GM12878 (cell line): ENCODE measurements around the gene YJU2. TPM values are rescaled to one million over a fixed set of nuclear protein-coding genes. Genes with fewer than 3 reads are reported as not detected.

Source experiments
- ATAC-seq: fragments of 200-7000 bp; cut with Tn5 transposase; 3 replicates; pipeline ENCODE4 v1.9.1; 2020; ENCODE audit warnings: mild to moderate bottlenecking, moderate library complexity
- BruUV-seq: library from RNA; stranded (reverse); fragments of 400-500 nt; replicated peaks from 2 replicates; lab custom pipeline; 2021; lab: Mats Ljungman, UMichigan
- CTCF ChIA-PET: fragments of 300-600 bp; sonication (Branson Sonifier 250); formaldehyde crosslinking; extraction: SDS; loops from one replicate; lab custom pipeline; 2021; ENCODE audit warnings: inconsistent platforms; lab: Yijun Ruan, JAX
- POLR2A ChIA-PET: fragments of 350-600 bp; formaldehyde crosslinking; extraction: SDS; loops from one replicate; lab custom pipeline; 2021; ENCODE audit warnings: inconsistent platforms; lab: Charles Lee
- RAD21 ChIA-PET: fragments of 300-600 bp; sonication (Branson Sonifier 250); formaldehyde crosslinking; loops from one replicate; lab custom pipeline; 2023; ENCODE audit warnings: antibody characterized with exemption; ENCODE audit not compliant: unreplicated experiment; lab: Charles Lee
- SMC1A ChIA-PET: fragments of 300-600 bp; sonication (Branson Sonifier 250); formaldehyde crosslinking; loops from one replicate; lab custom pipeline; 2023; ENCODE audit not compliant: unreplicated experiment, uncharacterized antibody; lab: Charles Lee
- DNase-seq: peaks from one replicate; pipeline ENCODE4 v3.0.0-alpha.2; 2011; ENCODE audit warnings: low read depth, low spot score
- FAIRE-seq: peaks from 3 replicates; lab custom pipeline; 2011; peaks lifted over from hg19 to GRCh38; lab: Jason Lieb, UNC
- H2AFZ ChIP-seq: 2 replicates; pipeline ENCODE4 v1.6.0; 2011; ENCODE audit warnings: low read depth, low read length, control low read depth; ENCODE audit not compliant: control insufficient read depth
- H3K27ac ChIP-seq: 2 replicates; pipeline ENCODE4 v1.5.1; 2011; ENCODE audit warnings: control low read depth; ENCODE audit not compliant: control insufficient read depth, insufficient read depth
- H3K27me3 ChIP-seq, 2 experiments: replicated peaks in 1 of 2; 2 replicates each; pipeline versions ENCODE4 v1.6.0 to v1.6.1; 2011; ENCODE audit warnings: low read length in 1 of 2; ENCODE audit not compliant: control insufficient read depth in 2 of 2, insufficient read depth in 2 of 2
- H3K36me3 ChIP-seq, 2 experiments: 2 replicates each; pipeline ENCODE4 v1.5.1; 2011; ENCODE audit warnings: low read length in 1 of 2; ENCODE audit not compliant: control insufficient read depth in 2 of 2, insufficient read depth in 2 of 2
- H3K4me1 ChIP-seq: 2 replicates; pipeline ENCODE4 v1.6.1; 2011; ENCODE audit warnings: mild to moderate bottlenecking, low read length, moderate library complexity, mixed read lengths; ENCODE audit not compliant: control insufficient read depth, insufficient read depth
- H3K4me2 ChIP-seq: 2 replicates; pipeline ENCODE4 v1.6.0; 2011; ENCODE audit warnings: control low read depth; ENCODE audit not compliant: control insufficient read depth, insufficient read depth
- H3K4me3 ChIP-seq: fragments of 200-600 bp; sonication (generic); 2 replicates; pipeline ENCODE4 v1.5.1; 2016
- H3K79me2 ChIP-seq: 2 replicates; pipeline ENCODE4 v1.6.0; 2011; ENCODE audit warnings: low read length; ENCODE audit not compliant: control insufficient read depth, insufficient read depth
- H3K9ac ChIP-seq: 2 replicates; pipeline ENCODE4 v1.8.0; 2011; ENCODE audit warnings: low read length, control low read depth, mixed read lengths; ENCODE audit not compliant: control insufficient read depth, insufficient read depth
- H3K9me3 ChIP-seq: replicated peaks from 3 replicates; pipeline ENCODE4 v1.5.1; 2011; ENCODE audit warnings: mild to moderate bottlenecking, low read length; ENCODE audit not compliant: control insufficient read depth, insufficient read depth
- H4K20me1 ChIP-seq: 2 replicates; pipeline ENCODE4 v1.6.0; 2011; ENCODE audit not compliant: control insufficient read depth, insufficient read depth
- ASH2L ChIP-seq: fragments of 300-600, 200-600 bp; sonication (generic); IDR thresholded peaks from 2 replicates; pipeline ENCODE4 v1.6.1; 2017; ENCODE audit warnings: low read depth, mild to moderate bottlenecking, borderline replicate concordance
- BACH1 ChIP-seq: fragments of 450-650 bp; IDR thresholded peaks from 2 replicates; pipeline ENCODE4 v1.6.1; 2017; ENCODE audit warnings: mild to moderate bottlenecking, borderline replicate concordance
- CBX5 ChIP-seq: sonication (generic); IDR thresholded peaks from 2 replicates; pipeline ENCODE4 v1.6.1; 2016; ENCODE audit warnings: low read depth, moderate library complexity, mild to moderate bottlenecking, inconsistent platforms
- ESRRA ChIP-seq: IDR thresholded peaks from 2 replicates; pipeline ENCODE4 v1.6.1; 2012; ENCODE audit warnings: mild to moderate bottlenecking, low read length, improper control_type of control experiment
- ETV6 ChIP-seq, 2 experiments: fragments of 450-650 bp in 1 of 2; IDR thresholded peaks in 1 of 2; conservative IDR thresholded peaks in 1 of 2; 2 replicates each; pipeline ENCODE4 v1.6.1; 2014; ENCODE audit warnings: antibody characterized with exemption in 1 of 2, borderline replicate concordance in 1 of 2, low read depth in 1 of 2, mild to moderate bottlenecking in 1 of 2, moderate library complexity in 1 of 2
- HDGF ChIP-seq: fragments of 450-650 bp; IDR thresholded peaks from 2 replicates; pipeline ENCODE4 v1.6.1; 2016; ENCODE audit warnings: antibody characterized with exemption
- IKZF2 ChIP-seq, 2 experiments: fragments of 450-650 bp; IDR thresholded peaks; 2 replicates each; pipeline ENCODE4 v1.6.1; 2017; ENCODE audit warnings: mild to moderate bottlenecking in 2 of 2, moderate library complexity in 2 of 2
- MLLT1 ChIP-seq: fragments of 450-650 bp; IDR thresholded peaks from 2 replicates; pipeline ENCODE4 v1.6.1; 2016; ENCODE audit warnings: mild to moderate bottlenecking
- NBN ChIP-seq: fragments of 450-650 bp; IDR thresholded peaks from 2 replicates; pipeline ENCODE4 v1.6.1; 2016
- NFIC ChIP-seq: IDR thresholded peaks from 2 replicates; pipeline ENCODE4 v1.6.1; 2012; ENCODE audit warnings: low read depth, mild to moderate bottlenecking, inconsistent platforms, low read length, moderate library complexity
- PAX8 ChIP-seq: fragments of 450-650 bp; IDR thresholded peaks from 2 replicates; pipeline ENCODE4 v1.6.1; 2017; ENCODE audit warnings: mild to moderate bottlenecking, moderate library complexity
- PML ChIP-seq: IDR thresholded peaks from 2 replicates; pipeline ENCODE4 v1.6.1; 2012; ENCODE audit warnings: low read length, inconsistent platforms
- RFX5 ChIP-seq: IDR thresholded peaks from 2 replicates; pipeline ENCODE4 v1.6.1; 2011; ENCODE audit warnings: low read depth, low read length, improper control_type of control experiment
- SMAD1 ChIP-seq: fragments of 450-650 bp; IDR thresholded peaks from 2 replicates; pipeline ENCODE4 v1.6.1; 2018; ENCODE audit warnings: mild to moderate bottlenecking, low read depth; ENCODE audit not compliant: partially characterized antibody
- SREBF1 ChIP-seq: IDR thresholded peaks from 2 replicates; pipeline ENCODE4 v1.6.1; 2012; ENCODE audit warnings: mild to moderate bottlenecking, low read length
- TAF1 ChIP-seq: IDR thresholded peaks from 2 replicates; pipeline ENCODE4 v1.6.1; 2011; ENCODE audit warnings: mild to moderate bottlenecking, low read depth, low read length, borderline replicate concordance
- YBX1 ChIP-seq: fragments of 450-650 bp; IDR thresholded peaks from 2 replicates; pipeline ENCODE4 v1.6.1; 2016; ENCODE audit warnings: antibody characterized with exemption
- ZBTB33 ChIP-seq: fragments of 450-650 bp; IDR thresholded peaks from 2 replicates; pipeline ENCODE4 v1.6.1; 2017; ENCODE audit warnings: mild to moderate bottlenecking
- in situ Hi-C: fragments of 300-500 bp; cut with MboI; formaldehyde crosslinking; loops from 9 replicates; pipeline ENCODE4 v1.14.3; 2018; ENCODE audit warnings: mixed read lengths
- intact Hi-C: fragments of 100-400 bp; cut with micrococcal nuclease; formaldehyde crosslinking; loops from one replicate; pipeline ENCODE4 v1.14.2; 2022; ENCODE audit not compliant: unreplicated experiment
- polyA plus RNA-seq, 11 experiments: library from polyadenylated mRNA; depleted of rRNA in 4 of 11; unstranded in 6 of 11; stranded (reverse) in 5 of 11; fragments of >200 nt; fragmentation: Nextera tagmentation in 4 of 11; fragmentation: Illumina TruSeq in 1 of 11; extraction: Ambion mirVana in 4 of 11; extraction: Trizol in 1 of 11; gene quantifications; 1 replicate in 1 of 11; 2 replicates in 10 of 11; pipeline versions ENCODE4 v1.2.1 to v1.2.3, GENCODE V29; 2011 to 2016; ENCODE audit warnings: inconsistent platforms in 2 of 11, missing spikeins in 2 of 11, low read depth in 1 of 11
- total RNA-seq, 4 experiments: library from RNA; depleted of rRNA in 3 of 4; stranded (reverse); fragments of >200 nt in 3 of 4; fragmentation: Illumina TruSeq in 1 of 4; extraction: Trizol in 1 of 4; gene quantifications; 2 replicates each; pipeline versions ENCODE4 v1.2.1 to v1.2.3, GENCODE V29; 2013 to 2021

Gene YJU2
- total and polyA plus RNA-seq, 10 of the 15 experiments (the other 5 are each of a cell fraction or from before 2014, with no cell fraction given): 0.26 to 40.7 (median 23.8) TPM

GRCh38 chr19:4227771-4228170 lies 19.1 kb upstream of the YJU2 start:
- TF ChIP-seq SMAD1 (peak; percentile 33), MLLT1 (peak; percentile 57), SREBF1 (no peak), NFIC (no peak), TAF1 (no peak), RFX5 (no peak), HDGF (peak; percentile 97), CBX5 (no peak), ETV6 (conservative IDR thresholded peaks at IDR 0.05 in 1 of 2, IDR thresholded peaks at IDR 0.05 in 1 of 2; ENCODE audit: borderline replicate concordance in 1 of 2, low read depth in 1 of 2) (0 out of 4 replicates have a peak, but pooled peaks of 1 of the 2 experiments have one; percentile 19), ASH2L (no peak), BACH1 (no peak), YBX1 (peak; percentile 86), NBN (peak; percentile 85), PML (no peak), IKZF2 (IDR thresholded peaks at IDR 0.05) (peak; percentile 9 to 17; a peak in 2 of 4 replicates), ESRRA (no peak), PAX8 (no peak), ZBTB33 (no peak)
- ChIA-PET SMC1A (no interaction called here), POLR2A (no interaction called here), CTCF (no interaction called here), RAD21 (no interaction called here)
- Histone ChIP-seq H3K4me2 (peak overlapping the region; percentile 41), H3K9me3 (no peaks in the 10 kb centered on the region), H3K36me3 (no peaks in the 10 kb centered on the region), H3K27me3 (no peaks in the 10 kb centered on the region), H3K4me1 (peaks cover 27% of the 10 kb centered on the region), H3K79me2 (peaks cover 44% of the 10 kb centered on the region), H4K20me1 (no peaks in the 10 kb centered on the region), H3K4me3 (peak overlapping the region; percentile 93), H3K27ac (peak overlapping the region; percentile 99), H2AFZ (peak overlapping the region; percentile 21; the same call in 1 of the 2 replicates), H3K9ac (peak overlapping the region; percentile 34; the same call in 1 of the 2 replicates)
- DNase-seq (no peak), ATAC-seq (no peak), FAIRE-seq (no peak)
- intact Hi-C loops (loop anchor here (2.0 kb wide), 2 partner anchors 13 to 19 kb away; partner anchors contain the start of gene YJU2), in situ Hi-C loops (no loop called here)
- no TSS peak for BruUV-seq
